BE2C (cell line): ENCODE results near the gene KDM2A.
A peak's percentile ranks its signal among the peaks of the same experiment; 100 is the strongest.
"Not testable (repeated sequence)": the region's sequence is repeated elsewhere in the genome, so short reads cannot be mapped to it uniquely, and the experiment has no call there.

Experiments
- DNase-seq: peaks from one replicate; pipeline ENCODE4 v3.0.0-alpha.2; 2020
- H3K27me3 ChIP-seq: fragments of 250-450 bp; sonication (Bioruptor Pico); 2 replicates; pipeline ENCODE4 v1.5.1; 2020; ENCODE audit warnings: mild to moderate bottlenecking
- H3K36me3 ChIP-seq: fragments of 250-450 bp; sonication (Bioruptor Pico); 2 replicates; pipeline ENCODE4 v1.5.1; 2020; ENCODE audit warnings: mild to moderate bottlenecking
- H3K4me1 ChIP-seq: fragments of 250-450 bp; sonication (Bioruptor Pico); 2 replicates; pipeline ENCODE4 v1.5.1; 2020
- H3K4me3 ChIP-seq: 2 replicates; pipeline ENCODE4 v1.5.1; 2011; ENCODE audit warnings: low read depth, low read length
- H3K9me3 ChIP-seq: fragments of 250-450 bp; sonication (Bioruptor Pico); 2 replicates; pipeline ENCODE4 v1.5.1; 2020
- CTCF ChIP-seq: IDR thresholded peaks from 2 replicates; pipeline ENCODE4 v1.5.1; 2012; ENCODE audit warnings: mild to moderate bottlenecking, low read depth, low read length

The KDM2A gene

DNA sequence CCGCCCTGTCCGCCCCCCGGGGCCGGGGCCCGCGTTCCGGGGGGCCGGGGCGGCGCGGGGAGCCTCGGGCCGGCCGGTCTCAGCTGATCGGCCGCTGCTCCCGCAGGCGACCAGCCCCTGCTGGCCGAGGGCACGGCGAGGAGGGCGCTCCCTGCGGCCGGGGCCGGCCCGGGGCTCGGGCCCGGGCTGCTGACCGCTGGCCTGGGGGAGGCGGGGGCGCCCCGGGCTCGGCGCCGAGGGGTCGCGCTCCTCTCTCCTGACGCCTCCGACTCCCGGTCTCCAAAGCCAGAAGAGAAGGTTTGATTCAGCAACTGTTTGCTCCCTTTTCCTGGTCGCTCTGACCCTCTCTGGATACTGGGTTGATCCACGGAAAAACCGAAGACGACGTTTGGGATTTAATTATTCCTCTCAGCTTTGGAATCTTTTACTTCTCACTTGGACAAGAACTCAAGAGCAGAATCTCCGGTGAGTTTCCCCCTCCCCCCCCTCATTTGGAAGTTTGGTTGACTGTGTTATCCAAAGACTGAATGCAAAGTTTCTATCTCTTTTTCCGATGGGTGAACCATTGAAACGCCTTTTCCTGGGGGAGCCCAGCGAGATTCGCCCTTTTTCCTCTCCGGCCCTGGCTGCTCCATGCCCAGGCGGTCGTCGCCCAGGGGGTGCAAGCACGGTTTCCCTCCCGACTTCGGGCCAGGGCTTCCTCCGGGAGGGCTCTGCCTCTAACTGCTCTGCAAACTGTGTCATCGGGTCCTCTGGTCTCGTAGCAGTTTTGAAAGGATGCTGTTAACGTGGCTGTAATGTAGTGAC lies 725 bp downstream of the KDM2A start:
- Histone ChIP-seq H3K27me3 (no peaks in the 10 kb centered on the region), H3K9me3 (no peaks in the 10 kb centered on the region), H3K36me3 (peaks cover 20% of the 10 kb centered on the region), H3K4me3 (peak overlapping the region; percentile 93), H3K4me1 (peaks cover 17% of the 10 kb centered on the region)
- peak; percentile 40 for DNase-seq
- no peak for TF ChIP-seq CTCF

- Histone ChIP-seq H3K4me3 (peak overlapping the region; percentile 93), H3K36me3 (peaks cover 24% of the 10 kb centered on the region), H3K4me1 (peaks cover 17% of the 10 kb centered on the region), H3K9me3 (no peaks in the 10 kb centered on the region), H3K27me3 (no peaks in the 10 kb centered on the region)
- TF ChIP-seq CTCF, result no peak
- no peak for DNase-seq
Measured at GRCh38 chr11:67120456-67120855, 1.4 kb downstream of the KDM2A start.

- no peak for TF ChIP-seq CTCF
- peak overlapping the region; percentile 93 for H3K4me3 ChIP-seq
- peaks cover 11% of the 10 kb centered on the region for H3K4me1 ChIP-seq
- no peak for DNase-seq
- H3K27me3 ChIP-seq, result no peaks in the 10 kb centered on the region
- peaks cover 25% of the 10 kb centered on the region for H3K36me3 ChIP-seq
- no peaks in the 10 kb centered on the region for H3K9me3 ChIP-seq
Measured at GRCh38 chr11:67120881-67121710, 2.0 kb downstream of the KDM2A start.

DNA sequence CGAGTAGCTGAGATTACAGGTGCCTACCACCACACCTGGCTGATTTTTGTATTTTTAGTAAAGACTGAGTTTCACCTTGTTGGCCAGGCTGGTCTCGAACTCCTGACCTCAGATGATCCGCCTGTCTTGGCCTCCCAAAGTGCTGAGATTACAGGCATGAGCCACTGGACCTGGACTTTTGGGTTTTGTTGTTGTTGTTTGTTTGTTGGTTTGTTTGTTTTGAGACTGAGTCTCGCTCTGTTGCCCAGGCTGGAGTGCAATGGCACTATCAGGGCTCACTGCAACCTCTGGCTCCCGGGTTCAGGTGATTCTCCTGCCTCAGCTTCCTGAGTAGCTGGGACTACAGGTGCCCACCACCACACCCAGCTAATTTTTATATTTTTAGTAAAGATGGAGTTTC lies 4.7 kb downstream of the KDM2A start:
- H3K9me3 ChIP-seq, H3K4me3 ChIP-seq, H3K27me3 ChIP-seq, H3K4me1 ChIP-seq, DNase-seq: not testable (repeated sequence)
- peaks cover 38% of the 10 kb centered on the region for H3K36me3 ChIP-seq

- not testable (repeated sequence) for H3K27me3 ChIP-seq, H3K9me3 ChIP-seq, H3K4me3 ChIP-seq, DNase-seq, H3K4me1 ChIP-seq
- H3K36me3 ChIP-seq, result peaks cover 51% of the 10 kb centered on the region
Measured at GRCh38 chr11:67126243-67126642, 7.2 kb downstream of the KDM2A start.

- Histone ChIP-seq H3K27me3 (no peaks in the 10 kb centered on the region; the same call in 1 of the 2 replicates), H3K36me3 (peaks cover 56% of the 10 kb centered on the region), H3K9me3 (no peaks in the 10 kb centered on the region), H3K4me3 (no peak overlapping the region), H3K4me1 (no peaks in the 10 kb centered on the region)
- no peak for TF ChIP-seq CTCF
- no peak for DNase-seq
Measured at GRCh38 chr11:67126986-67127385, 7.9 kb downstream of the KDM2A start.

DNA sequence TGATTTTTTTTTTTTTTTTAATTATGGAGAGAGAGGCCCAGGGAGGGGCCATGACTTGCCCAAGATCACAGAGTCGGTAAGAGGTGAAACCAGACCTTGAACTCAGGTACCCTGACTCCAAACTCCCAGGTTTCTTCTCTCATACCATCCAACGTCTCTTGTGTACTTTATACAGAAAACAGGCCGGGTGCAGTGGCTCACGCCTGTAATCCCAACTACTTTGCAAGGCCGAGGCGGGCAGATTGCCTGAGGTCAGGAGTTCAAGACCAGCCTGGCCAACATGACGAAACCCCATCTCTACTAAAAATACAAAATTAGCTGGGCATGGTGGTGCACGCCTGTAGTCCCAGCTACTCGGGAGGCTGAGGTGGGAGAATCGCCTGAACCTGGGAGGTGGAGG lies 11.8 kb downstream of the KDM2A start:
- not testable (repeated sequence) for H3K4me1 ChIP-seq, DNase-seq, H3K27me3 ChIP-seq, H3K9me3 ChIP-seq, H3K4me3 ChIP-seq
- H3K36me3 ChIP-seq, result peaks cover 68% of the 10 kb centered on the region
